ENCODE results near the gene ETFA.

DNA sequence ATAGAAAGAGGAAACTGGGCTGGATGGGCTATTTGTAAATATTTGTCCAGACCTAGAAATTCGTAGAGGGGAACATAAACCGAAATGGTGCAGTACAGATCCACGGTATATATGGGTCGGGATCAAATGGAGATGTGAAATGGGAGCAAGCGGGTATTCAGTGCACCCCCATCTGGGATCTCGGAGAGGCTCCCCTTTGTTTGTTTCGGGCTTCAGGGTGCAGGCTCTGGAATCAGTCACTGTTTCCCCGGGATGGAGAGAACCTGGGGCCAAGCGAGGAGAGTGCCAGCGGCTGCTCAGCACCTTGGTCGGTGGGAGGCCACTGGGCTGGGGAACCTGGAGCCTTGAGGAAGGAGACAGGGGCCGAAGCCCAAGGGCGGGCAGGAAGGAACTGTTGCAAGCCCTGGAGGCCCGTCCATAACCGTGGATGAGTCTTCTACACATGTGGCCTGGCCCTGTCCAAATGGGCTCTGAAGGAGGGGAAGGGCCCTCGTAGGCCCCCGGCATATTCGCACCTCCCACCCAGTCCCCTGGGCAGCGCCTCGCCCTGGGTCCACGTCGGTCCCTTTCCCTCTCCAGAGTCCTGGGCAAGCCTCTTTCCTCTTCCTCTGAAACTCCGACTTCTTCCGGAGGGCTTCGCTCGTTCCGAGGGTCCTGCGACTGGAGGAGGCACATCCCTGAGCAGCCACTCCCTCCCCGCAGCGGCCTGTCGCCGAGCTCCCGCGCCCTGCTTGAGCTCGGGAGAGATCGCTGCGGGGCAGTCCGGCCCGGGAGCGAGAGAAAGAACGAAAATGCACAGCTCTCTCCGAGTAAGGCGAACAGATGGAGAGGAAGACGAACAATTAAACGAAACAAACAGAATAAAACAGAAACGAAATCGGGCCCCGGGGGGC, 28.3 kb upstream of the ETFA start:
- TF ChIP-seq, protein P1, sequence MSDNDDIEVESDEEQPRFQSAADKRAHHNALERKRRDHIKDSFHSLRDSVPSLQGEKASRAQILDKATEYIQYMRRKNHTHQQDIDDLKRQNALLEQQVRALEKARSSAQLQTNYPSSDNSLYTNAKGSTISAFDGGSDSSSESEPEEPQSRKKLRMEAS (IDR thresholded peaks at IDR 0.05; ENCODE audit: low read depth, low read length): no peak
- TF ChIP-seq, protein P2, sequence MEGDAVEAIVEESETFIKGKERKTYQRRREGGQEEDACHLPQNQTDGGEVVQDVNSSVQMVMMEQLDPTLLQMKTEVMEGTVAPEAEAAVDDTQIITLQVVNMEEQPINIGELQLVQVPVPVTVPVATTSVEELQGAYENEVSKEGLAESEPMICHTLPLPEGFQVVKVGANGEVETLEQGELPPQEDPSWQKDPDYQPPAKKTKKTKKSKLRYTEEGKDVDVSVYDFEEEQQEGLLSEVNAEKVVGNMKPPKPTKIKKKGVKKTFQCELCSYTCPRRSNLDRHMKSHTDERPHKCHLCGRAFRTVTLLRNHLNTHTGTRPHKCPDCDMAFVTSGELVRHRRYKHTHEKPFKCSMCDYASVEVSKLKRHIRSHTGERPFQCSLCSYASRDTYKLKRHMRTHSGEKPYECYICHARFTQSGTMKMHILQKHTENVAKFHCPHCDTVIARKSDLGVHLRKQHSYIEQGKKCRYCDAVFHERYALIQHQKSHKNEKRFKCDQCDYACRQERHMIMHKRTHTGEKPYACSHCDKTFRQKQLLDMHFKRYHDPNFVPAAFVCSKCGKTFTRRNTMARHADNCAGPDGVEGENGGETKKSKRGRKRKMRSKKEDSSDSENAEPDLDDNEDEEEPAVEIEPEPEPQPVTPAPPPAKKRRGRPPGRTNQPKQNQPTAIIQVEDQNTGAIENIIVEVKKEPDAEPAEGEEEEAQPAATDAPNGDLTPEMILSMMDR (IDR thresholded peaks at IDR 0.05; ENCODE audit: low read depth, low read length): no peak
- TF ChIP-seq POLR2A (IDR thresholded peaks at IDR 0.05; ENCODE audit: extremely low read depth, insufficient read length) (no peak), MYC (IDR thresholded peaks at IDR 0.05; ENCODE audit: low read depth, low read length) (no peak)
